Measurements from ENCODE around the gene GARNL3. TPM values are rescaled to one million over a fixed set of nuclear protein-coding genes. Genes with fewer than 3 reads are reported as not detected.

Gene GARNL3
- total RNA-seq, result 2.4 and 3.4 TPM in 2 replicates

GRCh38 chr9:127264462-127265219 is at the start of gene GARNL3:
Gene GARNL3 (plus strand): TSS chr9:127264774. CDS start chr9:127264878, 104 bp downstream.
- DNase-seq, result no peak

- no peak for DNase-seq
Measured at GRCh38 chr9:127215268-127216209, 49.0 kb upstream of the GARNL3 start.

- DNase-seq, result no peak
Measured at GRCh38 chr9:127216210-127216887, 48.2 kb upstream of the GARNL3 start.

GRCh38 chr9:127216888-127217217 is 47.7 kb upstream of the GARNL3 start:
- DNase-seq, result no peak

- DNase-seq, result no peak
Measured at GRCh38 chr9:127218818-127219217, 45.8 kb upstream of the GARNL3 start.

GRCh38 chr9:127219520-127219919 is 45.1 kb upstream of the GARNL3 start:
- DNase-seq, result no peak

- no peak for DNase-seq
Measured at GRCh38 chr9:127221695-127222094, 42.9 kb upstream of the GARNL3 start.

GRCh38 chr9:127222388-127223095 is 42.0 kb upstream of the GARNL3 start:
- DNase-seq, result no peak

GRCh38 chr9:127223266-127223665 is 41.3 kb upstream of the GARNL3 start:
- no peak for DNase-seq

GRCh38 chr9:127223810-127224177 is 40.8 kb upstream of the GARNL3 start:
- no peak for DNase-seq

GRCh38 chr9:127224178-127224882 is 40.2 kb upstream of the GARNL3 start:
- peak; percentile 76 for DNase-seq

GRCh38 chr9:127224883-127225739 is 39.5 kb upstream of the GARNL3 start:
- peak; percentile 93 for DNase-seq

- DNase-seq, result no peak
Measured at GRCh38 chr9:127225801-127226625, 38.6 kb upstream of the GARNL3 start.

- no peak for DNase-seq
Measured at GRCh38 chr9:127229691-127230417, 34.7 kb upstream of the GARNL3 start.

GRCh38 chr9:127231666-127232065 is 32.9 kb upstream of the GARNL3 start:
- DNase-seq, result no peak

- DNase-seq, result no peak
Measured at GRCh38 chr9:127232833-127233549, 31.6 kb upstream of the GARNL3 start.

GRCh38 chr9:127233550-127233949 is 31.0 kb upstream of the GARNL3 start:
- DNase-seq, result no peak

GRCh38 chr9:127233989-127234388 is 30.6 kb upstream of the GARNL3 start:
- no peak for DNase-seq

GRCh38 chr9:127237801-127238200 is 26.8 kb upstream of the GARNL3 start:
- DNase-seq, result no peak

Measured in dermis blood vessel endothelial cell (primary cell).